HG02852 (cell line): ENCODE measurements around the gene SGCA.

Experiments
- ATAC-seq: cut with Tn5 transposase; IDR thresholded peaks from one replicate; pipeline ENCODE4 v1.9.1; 2021; ENCODE audit warnings: mild to moderate bottlenecking, moderate library complexity; ENCODE audit not compliant: unreplicated experiment

Gene SGCA

DNA sequence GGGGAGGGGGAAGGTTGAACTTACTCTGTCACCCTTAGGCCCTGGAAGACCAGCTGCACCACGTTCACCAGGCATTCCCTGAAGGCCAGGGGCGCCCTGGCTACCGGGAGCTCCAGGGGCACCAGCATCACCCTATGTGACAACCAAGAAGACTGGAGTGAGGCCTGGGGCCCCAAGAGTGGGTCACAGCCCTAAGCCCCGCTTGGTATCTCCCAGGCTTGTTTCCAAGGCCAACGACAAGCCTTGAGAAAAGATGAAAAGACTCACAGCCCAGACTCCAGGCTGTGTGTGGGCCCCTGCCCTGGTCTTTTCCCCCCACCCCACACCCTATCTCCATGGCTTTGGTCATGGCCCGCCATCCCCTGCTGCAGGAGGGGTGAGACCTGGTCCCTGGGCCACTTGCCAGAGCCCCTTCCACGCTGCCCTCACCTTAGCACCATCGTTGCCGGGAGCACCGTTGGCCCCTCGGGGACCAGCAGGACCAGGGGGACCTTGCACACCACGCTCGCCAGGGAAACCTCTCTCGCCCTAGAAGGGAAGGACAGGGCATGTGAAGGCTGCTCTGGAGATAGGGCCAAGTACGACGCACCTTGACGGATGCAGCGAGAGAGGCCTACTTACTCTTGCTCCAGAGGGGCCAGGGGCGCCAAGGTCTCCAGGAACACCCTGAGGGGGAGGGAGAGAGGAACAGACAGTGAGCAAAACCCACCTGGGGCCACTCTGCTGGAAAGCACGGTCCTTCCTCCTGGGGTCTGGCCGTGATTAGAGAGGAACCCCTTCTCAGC is 25.7 kb downstream of the SGCA start:
- ATAC-seq = no peak

DNA sequence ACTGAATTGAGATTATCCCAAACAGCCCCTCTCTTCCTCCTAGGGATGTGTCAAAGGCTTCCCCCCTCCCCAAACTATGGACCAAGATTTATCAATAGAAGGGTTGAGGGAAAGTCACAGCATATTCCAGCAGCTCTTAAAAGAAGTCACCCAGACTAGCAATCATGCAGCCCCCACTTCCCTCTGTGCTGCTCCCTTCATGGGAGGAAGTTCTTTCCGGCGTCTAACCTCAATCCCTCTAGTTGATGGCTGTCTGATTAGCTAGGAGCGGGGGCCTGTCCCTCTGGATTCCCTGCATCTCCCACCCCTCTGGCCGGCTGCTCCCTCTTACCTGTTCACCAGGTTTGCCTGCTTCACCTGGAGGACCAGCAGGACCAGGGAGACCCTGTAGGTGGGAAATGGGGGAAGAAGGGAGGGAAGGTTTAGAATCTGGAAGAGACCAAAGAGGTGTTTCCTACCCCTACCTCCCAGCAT is 26.4 kb downstream of the SGCA start:
- no peak for ATAC-seq

DNA sequence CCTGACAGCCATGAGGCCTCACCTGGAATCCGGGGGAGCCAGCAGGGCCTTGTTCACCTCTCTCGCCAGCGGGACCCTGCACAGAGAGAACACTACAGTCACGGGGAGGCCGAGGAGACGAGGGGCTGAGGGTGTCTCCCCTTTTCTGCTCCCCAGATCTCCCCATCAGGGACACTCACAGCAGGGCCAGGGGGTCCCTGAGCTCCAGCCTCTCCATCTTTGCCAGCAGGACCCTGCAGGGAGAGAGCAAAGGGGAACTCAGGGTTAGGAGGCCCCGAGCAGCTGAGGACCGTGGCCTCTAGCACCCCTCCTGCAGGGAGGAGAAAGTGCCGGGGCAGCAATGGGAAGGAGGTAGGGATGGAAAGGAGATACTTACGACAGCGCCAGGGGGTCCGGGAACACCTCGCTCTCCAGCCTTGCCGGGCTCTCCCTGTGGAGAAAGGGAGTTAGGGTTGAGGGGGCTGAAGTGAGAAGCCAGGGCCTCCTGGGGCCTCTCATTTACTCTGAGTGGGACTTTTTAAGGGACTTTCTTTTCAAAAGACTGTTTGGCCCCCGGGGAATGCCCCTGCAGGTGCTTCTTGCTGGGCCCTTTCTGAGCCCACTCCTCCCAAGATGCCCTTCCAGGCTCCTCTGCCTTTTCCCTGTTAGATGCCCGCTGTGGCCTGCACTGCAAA is 26.9 kb downstream of the SGCA start:
- ATAC-seq = no peak

DNA sequence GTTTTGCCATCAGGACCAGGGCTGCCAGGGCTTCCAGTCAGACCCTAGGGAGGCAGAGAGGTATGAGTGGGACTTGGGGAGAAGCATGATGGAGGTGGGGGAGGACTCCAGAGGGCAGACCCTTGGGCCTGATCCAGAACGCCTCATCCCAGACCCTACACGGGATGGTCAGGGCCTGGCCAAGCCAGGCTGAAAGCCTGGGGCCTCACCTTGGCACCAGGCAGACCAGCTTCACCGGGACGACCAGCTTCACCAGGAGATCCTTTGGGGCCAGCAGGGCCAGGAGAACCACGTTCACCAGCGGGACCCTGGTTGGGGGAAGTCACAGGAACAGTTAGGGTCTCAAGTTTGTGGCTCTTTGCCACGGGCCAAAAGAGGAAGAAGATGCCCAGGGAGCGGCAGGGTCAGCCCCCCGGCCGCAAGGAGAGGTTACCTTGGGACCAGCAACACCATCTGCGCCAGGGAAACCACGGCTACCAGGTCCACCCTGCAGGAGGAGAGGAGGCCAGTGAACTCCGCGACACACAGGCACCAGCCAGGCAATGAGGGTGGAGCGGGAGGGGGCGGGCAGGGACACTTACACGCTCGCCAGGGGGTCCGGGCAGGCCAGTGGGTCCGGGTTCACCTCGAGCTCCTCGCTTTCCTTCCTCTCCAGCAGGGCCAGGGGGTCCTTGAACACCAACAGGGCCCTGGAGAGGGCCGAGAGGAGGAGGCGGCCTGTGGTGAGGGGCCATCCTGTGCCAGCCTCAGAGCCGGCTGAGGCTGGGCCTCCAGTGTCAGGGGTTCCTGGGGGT is 28.5 kb downstream of the SGCA start:
- ATAC-seq = no peak

- no peak for ATAC-seq
Observed at GRCh38 chr17:50194934-50195865, 29.4 kb downstream of the SGCA start.

DNA sequence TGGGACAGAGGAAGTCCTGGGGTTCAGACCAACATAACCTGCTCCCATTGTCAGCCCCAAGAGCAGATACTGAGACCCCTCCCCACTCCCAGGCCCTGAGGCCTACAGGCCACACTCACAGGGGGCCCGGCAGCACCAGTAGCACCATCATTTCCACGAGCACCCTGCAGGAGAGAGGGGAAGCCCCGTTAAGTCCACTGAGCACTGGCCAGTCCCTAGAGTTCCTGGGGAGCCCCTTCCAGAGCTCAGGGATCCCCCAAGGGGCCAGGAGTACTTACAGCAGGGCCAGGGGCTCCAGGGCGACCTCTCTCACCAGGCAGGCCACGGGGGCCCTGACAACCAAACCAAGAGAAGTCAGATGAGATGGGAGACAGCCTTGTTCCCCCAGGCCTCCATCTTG is 30.2 kb downstream of the SGCA start:
- ATAC-seq = no peak

- no peak for ATAC-seq
Observed at GRCh38 chr17:50196826-50197225, 31.0 kb downstream of the SGCA start.

DNA sequence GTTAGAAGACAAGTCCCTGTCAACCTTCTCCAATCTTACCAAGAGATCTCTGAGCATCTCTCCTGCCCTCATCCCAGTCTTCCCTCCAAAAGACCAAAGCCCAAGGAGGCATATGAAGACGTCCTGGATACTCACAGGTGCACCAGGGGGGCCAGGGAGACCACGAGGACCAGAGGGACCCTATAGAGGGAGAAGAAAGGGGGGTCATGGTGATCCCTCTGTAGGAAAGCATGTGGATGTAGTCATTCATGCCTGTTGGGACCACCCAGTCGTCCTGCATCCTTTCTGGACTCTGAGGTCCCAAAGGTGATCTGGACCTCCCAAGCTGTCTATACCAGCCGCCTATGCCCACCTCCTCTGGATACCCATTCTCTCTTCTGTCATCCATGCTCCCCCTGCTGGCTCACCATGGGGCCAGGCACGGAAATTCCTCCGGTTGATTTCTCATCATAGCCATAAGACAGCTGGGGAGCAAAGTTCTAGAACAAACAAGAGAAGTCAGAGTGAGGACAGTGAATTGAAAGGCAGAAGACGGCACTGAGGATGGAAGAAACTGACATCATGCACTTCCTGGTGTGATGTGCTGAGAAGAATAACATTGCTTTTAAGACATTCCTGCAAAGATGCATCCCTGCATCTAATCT is 32.3 kb downstream of the SGCA start:
- no peak for ATAC-seq

- no peak for ATAC-seq
Observed at GRCh38 chr17:50199211-50199802, 33.5 kb downstream of the SGCA start.

DNA sequence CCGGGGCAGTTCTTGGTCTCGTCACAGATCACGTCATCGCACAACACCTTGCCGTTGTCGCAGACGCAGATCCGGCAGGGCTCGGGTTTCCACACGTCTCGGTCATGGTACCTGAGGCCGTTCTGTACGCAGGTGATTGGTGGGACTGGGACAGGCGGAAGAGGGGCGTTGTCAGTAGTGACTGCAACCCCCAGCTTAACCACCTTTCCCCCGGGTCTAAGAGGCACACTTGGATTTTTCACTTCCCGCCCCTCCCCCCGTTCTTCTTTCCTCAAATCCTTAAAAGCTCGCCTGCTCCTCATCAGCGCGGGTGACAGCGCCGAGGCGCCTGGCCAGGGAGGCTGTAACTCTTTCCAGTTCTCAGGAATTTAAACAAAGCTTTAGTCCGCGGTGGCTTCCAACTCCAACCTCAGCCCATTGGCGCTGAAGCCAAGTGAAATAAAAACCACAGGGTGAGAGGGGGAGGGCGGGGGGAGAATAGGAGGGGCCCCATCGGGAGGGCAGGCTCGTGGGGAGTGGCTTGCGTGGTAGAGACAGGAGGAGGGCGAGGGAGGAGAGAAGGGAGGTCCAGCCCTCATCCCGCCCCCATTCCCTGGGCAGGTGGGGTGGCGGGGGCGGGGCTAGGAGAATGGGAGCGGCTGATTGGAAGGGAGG is 34.1 kb downstream of the SGCA start:
- ATAC-seq = peak; percentile 52

DNA sequence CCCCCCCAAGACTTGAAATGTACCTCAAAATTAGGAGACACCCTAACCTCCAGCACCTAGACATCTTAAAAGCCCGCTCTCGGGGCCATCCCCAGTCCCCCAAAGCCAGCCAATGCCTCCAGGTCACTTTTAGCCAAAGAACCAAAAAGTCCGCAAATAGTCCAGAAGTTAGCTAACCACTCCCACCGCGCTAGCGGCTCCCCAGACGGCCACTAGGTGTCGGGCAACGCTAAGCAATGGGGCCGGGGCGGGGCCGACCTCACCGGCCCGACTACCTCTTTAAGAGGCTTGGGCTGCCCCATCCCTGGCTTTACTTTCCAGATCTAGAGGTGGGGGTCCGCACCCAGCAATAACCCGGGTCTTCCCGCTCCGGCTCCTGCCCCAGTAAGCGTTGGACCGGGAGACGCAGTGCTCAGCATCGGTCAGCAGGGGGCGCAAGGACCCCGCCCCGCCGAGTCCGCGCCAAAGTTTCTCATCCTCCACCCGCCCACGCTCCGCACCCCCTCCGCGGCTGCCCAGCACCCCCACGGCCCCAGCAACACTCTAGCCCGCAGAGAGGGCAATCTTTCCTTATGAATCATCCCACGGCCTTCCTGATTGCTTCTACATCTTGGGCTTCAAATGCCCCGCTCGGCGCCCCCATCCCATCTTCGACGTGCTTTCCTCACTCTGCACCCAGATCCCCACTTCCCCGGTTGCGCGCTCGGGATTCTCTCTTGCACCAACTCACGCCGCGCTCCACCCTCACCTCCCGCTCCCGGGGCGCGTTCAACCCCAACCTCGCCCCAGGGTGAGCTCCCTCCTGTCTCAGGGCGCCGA is 34.9 kb downstream of the SGCA start:
- ATAC-seq = peak; percentile 52

GRCh38 chr17:50201276-50201854 is 35.6 kb downstream of the SGCA start, which contains the start of gene COL1A1:
TSS of gene COL1A1 (minus strand) at chr17:50201631. CDS start at chr17:50201513, 118 bp downstream.
- ATAC-seq = no peak

DNA sequence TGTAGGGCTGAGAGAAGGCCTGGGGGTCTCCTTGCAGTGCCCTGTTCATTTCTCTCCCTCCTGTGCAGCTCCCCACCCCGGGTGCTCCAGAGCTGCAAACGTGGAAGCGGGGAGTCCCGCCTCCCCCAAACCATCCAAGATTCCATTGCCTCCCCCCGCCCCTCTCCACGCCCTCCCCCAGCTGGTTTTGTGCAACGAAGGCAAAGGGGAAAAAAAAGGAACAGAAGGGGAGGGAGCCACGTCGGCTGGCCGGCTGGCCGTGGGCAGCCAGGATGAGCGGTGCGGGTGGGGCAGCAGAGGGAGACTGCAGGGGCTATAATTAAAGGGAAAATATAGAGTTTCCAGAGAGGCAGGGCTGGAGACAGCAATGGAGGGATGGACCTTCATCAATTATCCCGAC is 37.3 kb downstream of the SGCA start:
- ATAC-seq = no peak

DNA sequence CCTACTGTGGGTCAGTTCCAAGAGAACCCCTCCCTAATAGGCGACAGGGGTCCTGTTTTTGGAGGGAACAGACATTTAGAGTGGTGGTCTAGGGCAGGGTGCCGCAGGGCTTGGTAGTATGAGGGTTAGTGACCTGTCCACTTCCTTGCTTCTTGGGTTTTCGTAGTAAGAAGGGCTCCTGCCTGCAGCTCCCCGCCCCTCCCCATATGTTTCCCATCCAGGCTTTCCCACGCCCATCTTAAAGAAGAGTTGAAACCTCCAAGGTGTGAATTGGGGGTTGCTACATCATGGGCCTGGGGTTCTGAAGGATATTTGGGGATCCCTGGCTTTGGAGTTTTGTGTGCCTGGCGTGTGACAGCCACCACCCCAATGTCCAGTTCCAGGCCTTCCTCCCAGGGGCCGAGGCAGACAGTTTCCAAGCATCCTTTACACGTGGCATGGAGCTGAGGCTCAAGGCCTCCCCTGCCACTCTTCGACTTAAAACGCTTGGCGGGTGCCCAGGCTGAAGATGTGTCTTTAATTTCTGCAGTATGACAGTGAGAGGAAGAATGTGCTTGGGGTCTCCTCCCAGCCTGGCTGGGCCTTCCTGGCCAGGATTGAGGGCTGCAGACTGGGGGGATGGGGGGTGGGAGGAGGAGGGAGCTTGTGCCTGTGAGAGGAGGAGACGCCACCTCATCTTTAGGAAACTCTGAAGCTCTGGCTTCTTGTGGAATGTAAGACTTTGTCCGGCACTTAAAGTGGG is 38.0 kb downstream of the SGCA start:
- no peak for ATAC-seq

- ATAC-seq = no peak
Observed at GRCh38 chr17:50204431-50204830, 38.6 kb downstream of the SGCA start.

- no peak for ATAC-seq
Observed at GRCh38 chr17:50205111-50205962, 39.5 kb downstream of the SGCA start.
